HCT116 (cell line): ENCODE results near the gene WIPI1. TPM values are rescaled to one million over a fixed set of nuclear protein-coding genes. Genes with fewer than 3 reads are reported as not detected.

Experiments used
- ATAC-seq: fragments of 200-7000 bp; cut with Tn5 transposase; 2 replicates; pipeline ENCODE4 v1.9.1; 2020; ENCODE audit warnings: mild to moderate bottlenecking, moderate library complexity
- BruUV-seq: library from RNA; stranded (reverse); fragments of 400-500 nt; replicated peaks from 2 replicates; lab custom pipeline; 2021; lab: Mats Ljungman, UMichigan
- CTCF ChIA-PET: fragments of 300-600 bp; sonication (Branson Sonifier 250); formaldehyde crosslinking; loops from one replicate; lab custom pipeline; 2021; ENCODE audit warnings: antibody characterized with exemption; lab: Charles Lee
- POLR2A ChIA-PET: fragments of 300-600, 350-600 bp; sonication (Branson Sonifier 250); formaldehyde crosslinking; loops from one replicate; lab custom pipeline; 2021; ENCODE audit warnings: antibody characterized with exemption; lab: Charles Lee
- RAD21 ChIA-PET, 2 experiments: fragments of 300-600 bp; sonication (Branson Sonifier 250); formaldehyde crosslinking; loops; one replicate each; lab custom pipeline; 2023; ENCODE audit warnings: low total read pairs in 2 of 2; ENCODE audit not compliant: uncharacterized antibody in 2 of 2, unreplicated experiment in 2 of 2, low non-redundant PET in 1 of 2; lab: Charles Lee
- DNase-seq: peaks from one replicate; pipeline ENCODE4 v3.0.0-alpha.2; 2010; ENCODE audit warnings: low read depth, low spot score
- H2AFZ ChIP-seq: fragments of 200-600 bp; shearing (Covaris generic), sonication (generic); 2 replicates; pipeline ENCODE4 v1.6.1; 2017; ENCODE audit warnings: low read depth, mixed run types, mixed read lengths, antibody characterized with exemption, low read length; ENCODE audit not compliant: poor library complexity, severe bottlenecking
- H3K27ac ChIP-seq: 2 replicates; pipeline ENCODE4 v1.5.1; 2012; ENCODE audit warnings: low read depth, low read length
- H3K27me3 ChIP-seq: fragments of 200-600 bp; sonication (generic); 2 replicates; pipeline ENCODE4 v1.6.1; 2016; ENCODE audit warnings: mixed run types, low read length, mixed read lengths; ENCODE audit not compliant: insufficient read depth
- H3K36me3 ChIP-seq, 2 experiments: fragments of 200-500 bp in 1 of 2; fragments of 200-600 bp in 1 of 2; sonication (Bioruptor generic) in 1 of 2; sonication (generic) in 1 of 2; 2 replicates each; pipeline versions ENCODE4 v1.5.1 to v1.6.1; 2014 to 2016; ENCODE audit warnings: low read length in 2 of 2, inconsistent platforms in 1 of 2, mixed read lengths in 1 of 2, mixed run types in 1 of 2; ENCODE audit not compliant: insufficient read depth in 2 of 2, control insufficient read depth in 1 of 2
- H3K4me1 ChIP-seq, 2 experiments: fragments of 200-600 bp in 1 of 2; sonication (generic) in 1 of 2; 2 replicates each; pipeline versions ENCODE4 v1.5.1 to v1.6.1; 2012 to 2017; ENCODE audit warnings: low read length in 2 of 2, inconsistent platforms in 1 of 2, mild to moderate bottlenecking in 1 of 2, mixed read lengths in 1 of 2, mixed run types in 1 of 2, moderate library complexity in 1 of 2; ENCODE audit not compliant: insufficient read depth in 2 of 2, control insufficient read depth in 1 of 2
- H3K4me2 ChIP-seq: fragments of 200-600 bp; sonication (generic); 2 replicates; pipeline ENCODE4 v1.6.1; 2017; ENCODE audit warnings: mixed run types, low read length, mixed read lengths
- H3K4me3 ChIP-seq, 2 experiments: fragments of 200-600 bp in 1 of 2; sonication (generic) in 1 of 2; replicated peaks in 1 of 2; 2 replicates each; pipeline ENCODE4 v1.5.1; 2011 to 2016; ENCODE audit warnings: low read length in 2 of 2, control low read depth in 1 of 2, low read depth in 1 of 2, mild to moderate bottlenecking in 1 of 2, mixed read lengths in 1 of 2, mixed run types in 1 of 2
- H3K79me2 ChIP-seq: fragments of 200-600 bp; sonication (generic); 2 replicates; pipeline ENCODE4 v1.6.1; 2017; ENCODE audit warnings: mild to moderate bottlenecking, mixed run types, low read length, moderate library complexity, mixed read lengths; ENCODE audit not compliant: insufficient read depth
- H3K9ac ChIP-seq: fragments of 200-600 bp; sonication (generic); 2 replicates; pipeline ENCODE4 v1.6.1; 2016; ENCODE audit warnings: low read length, mixed read lengths
- H3K9me2 ChIP-seq: fragments of 200-600 bp; sonication (generic), shearing (Covaris generic); 2 replicates; pipeline ENCODE4 v1.6.1; 2017; ENCODE audit warnings: mixed run types, mild to moderate bottlenecking, moderate library complexity; ENCODE audit not compliant: insufficient read depth
- H3K9me3 ChIP-seq, 2 experiments: fragments of 200-500 bp in 1 of 2; fragments of 200-600 bp in 1 of 2; sonication (Bioruptor generic) in 1 of 2; sonication (generic) in 1 of 2; 2 replicates each; pipeline ENCODE4 v1.6.1; 2014 to 2017; ENCODE audit warnings: low read length in 2 of 2, mixed read lengths in 2 of 2, inconsistent platforms in 1 of 2, low read depth in 1 of 2, mild to moderate bottlenecking in 1 of 2, mixed run types in 1 of 2, moderate library complexity in 1 of 2; ENCODE audit not compliant: control insufficient read depth in 1 of 2, insufficient read depth in 1 of 2
- H4K20me1 ChIP-seq: fragments of 200-600 bp; sonication (generic), shearing (Covaris generic); 2 replicates; pipeline ENCODE4 v1.6.1; 2017; ENCODE audit warnings: mixed run types, mild to moderate bottlenecking, moderate library complexity; ENCODE audit not compliant: insufficient read depth
- CBX3 ChIP-seq: IDR thresholded peaks from 2 replicates; pipeline ENCODE4 v1.6.1; 2012; ENCODE audit warnings: low read depth
- CEBPB ChIP-seq: IDR thresholded peaks from 2 replicates; pipeline ENCODE4 v1.6.1; 2012; ENCODE audit warnings: low read depth
- EGR1 ChIP-seq: IDR thresholded peaks from 2 replicates; pipeline ENCODE4 v1.6.1; 2012; ENCODE audit warnings: low read depth
- ELF1 ChIP-seq: IDR thresholded peaks from 2 replicates; pipeline ENCODE4 v1.6.1; 2012; ENCODE audit warnings: low read depth, borderline replicate concordance
- RAD21 ChIP-seq: IDR thresholded peaks from 2 replicates; pipeline ENCODE4 v1.6.1; 2012; ENCODE audit warnings: low read depth, mild to moderate bottlenecking
- REST ChIP-seq: IDR thresholded peaks from 2 replicates; pipeline ENCODE4 v1.6.1; 2012; ENCODE audit warnings: low read depth
- TCF7L2 ChIP-seq: IDR thresholded peaks from 2 replicates; pipeline ENCODE4 v1.7.0; 2011; ENCODE audit warnings: borderline replicate concordance, inconsistent platforms; ENCODE audit not compliant: insufficient read depth, insufficient read length; ENCODE audit errors: extremely low read depth
- ZFX ChIP-seq: fragments of 450-650 bp; IDR thresholded peaks from 2 replicates; pipeline ENCODE4 v1.6.1; 2017
- intact Hi-C: fragments of 100-400 bp; cut with micrococcal nuclease; formaldehyde crosslinking; loops from 2 replicates; pipeline ENCODE4 v1.10.0; 2022
- total RNA-seq: library from RNA; stranded (reverse); gene quantifications from one replicate; pipeline ENCODE4 v1.2.1, GENCODE V29; 2021; ENCODE audit not compliant: unreplicated experiment

Gene WIPI1
- total RNA-seq, 1 experiment from 2014 or later, result 21.5 TPM

GRCh38 chr17:68450801-68451200, 6.5 kb downstream of the WIPI1 start:
- BruUV-seq, result no TSS peak
- Histone ChIP-seq H3K9ac (no peak overlapping the region), H3K4me2 (no peak overlapping the region), H3K4me1 (peaks cover 3 to 5% of the 10 kb centered on the region in 2 experiments), H3K36me3 (no peaks in the 10 kb centered on the region), H4K20me1 (no peaks in the 10 kb centered on the region), H2AFZ (no peak overlapping the region), H3K4me3 (no peak overlapping the region)
- intact Hi-C loops, result no loop called here
- DNase-seq, result no peak
- TF ChIP-seq RAD21 (no peak), CBX3 (no peak), REST (no peak), EGR1 (no peak), CEBPB (no peak), TCF7L2 (no peak), ELF1 (no peak), ZFX (no peak)
- TF ChIP-seq, all 23 proteins: peak for 0
- Histone ChIP-seq H3K9me2 (no peaks in the 10 kb centered on the region), H3K79me2 (no peaks in the 10 kb centered on the region), H3K27me3 (no peaks in the 10 kb centered on the region), H3K27ac (no peak overlapping the region), H3K9me3 (no peaks in the 10 kb centered on the region)
- RAD21 ChIA-PET, result no interaction called here
- CTCF ChIA-PET, result interaction anchor here (0.6 kb wide), 1 partner anchor 320 kb away, joined by 3 read pairs; no protein-coding TSS in a partner anchor
- POLR2A ChIA-PET, result no interaction called here
- ATAC-seq, result no peak
